CD4-positive, alpha-beta T cell treated with Interleukin-17A for 1 hour (primary cell): ENCODE measurements around the gene ITGB3BP.
"Not testable (repeated sequence)": the region's sequence is repeated elsewhere in the genome, so short reads cannot be mapped to it uniquely, and the experiment has no call there.

Experiments
- DNase-seq: peaks from one replicate; pipeline ENCODE4 v3.0.0-alpha.2; 2020

The ITGB3BP gene

GRCh38 chr1:63501256-63501655 lies 21.8 kb downstream of the ITGB3BP start:
- DNase-seq = no peak

DNA sequence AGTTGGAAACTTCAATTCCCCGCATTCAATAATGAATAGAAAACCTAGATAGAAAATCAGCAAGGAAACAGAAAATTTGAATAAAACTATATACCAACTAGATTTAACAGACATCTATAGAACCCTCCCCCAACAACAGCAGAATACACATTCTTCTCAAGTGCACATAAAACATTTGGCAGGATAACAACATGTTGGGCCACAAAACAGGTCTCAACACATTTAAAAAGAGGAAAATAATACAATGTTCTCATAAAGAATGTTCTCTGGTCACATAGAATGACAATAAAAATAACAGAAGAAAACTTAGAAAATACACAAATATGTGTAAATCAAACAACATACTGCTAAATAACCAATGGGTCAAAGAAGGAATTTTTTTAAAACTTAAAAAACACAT lies 24.9 kb downstream of the ITGB3BP start:
- no peak for DNase-seq

DNA sequence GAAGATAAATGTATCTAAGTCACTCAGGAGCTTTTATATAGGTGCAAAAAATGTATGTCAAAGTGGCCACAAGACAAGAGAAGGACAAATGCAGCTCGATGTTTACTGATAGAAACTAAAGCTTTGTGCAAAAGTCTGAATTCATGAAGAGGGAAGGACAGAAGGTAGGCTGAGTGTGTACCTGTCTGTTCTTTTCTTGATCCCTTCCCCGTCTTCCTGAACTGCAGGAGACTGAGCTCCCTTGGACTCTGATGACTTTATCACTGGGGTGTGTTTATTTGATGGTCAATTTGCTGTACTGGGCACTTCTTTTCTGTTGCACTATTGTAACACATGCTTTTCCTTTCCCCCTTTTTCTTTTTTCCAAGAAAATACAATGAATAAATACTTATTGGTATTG lies 25.4 kb downstream of the ITGB3BP start:
- DNase-seq = no peak

GRCh38 chr1:63487336-63488065 lies 35.5 kb downstream of the ITGB3BP start:
- DNase-seq = no peak

DNA sequence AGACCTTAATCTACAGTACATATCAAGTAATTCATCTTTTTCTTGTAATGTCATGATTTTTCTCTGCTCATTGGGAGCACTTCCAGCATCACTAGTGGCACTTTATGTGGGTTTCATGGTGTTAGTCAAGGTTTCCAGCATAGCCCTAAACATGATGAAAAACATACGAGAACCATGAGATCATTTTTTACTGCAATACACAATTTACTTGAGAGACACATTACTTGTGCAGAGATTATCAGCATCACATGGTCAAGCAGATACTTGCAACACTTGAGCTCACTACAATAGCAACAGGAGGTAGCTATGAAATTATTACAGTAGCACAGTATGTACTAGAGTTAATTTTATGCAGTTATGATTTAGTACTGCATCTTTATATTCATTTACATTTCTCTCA lies 36.4 kb downstream of the ITGB3BP start:
- no peak for DNase-seq

DNA sequence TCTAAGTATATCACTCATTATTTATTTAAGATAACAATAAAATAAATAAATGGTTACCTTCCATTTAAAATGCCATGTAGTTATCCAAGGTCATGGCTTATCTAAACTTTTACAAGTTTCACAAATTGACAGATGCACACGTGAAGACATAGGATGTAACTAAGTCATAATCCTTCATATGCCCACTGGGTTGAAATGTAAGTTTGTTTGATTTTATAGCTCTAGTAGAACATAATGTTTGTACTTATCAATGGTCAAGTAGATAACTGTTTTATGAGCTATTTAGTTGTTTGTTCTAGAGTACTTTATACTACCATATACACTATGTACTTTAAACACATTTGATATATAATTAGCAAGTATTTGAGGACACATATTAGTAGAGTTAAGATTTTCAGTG lies 43.0 kb downstream of the ITGB3BP start:
- DNase-seq = no peak

DNA sequence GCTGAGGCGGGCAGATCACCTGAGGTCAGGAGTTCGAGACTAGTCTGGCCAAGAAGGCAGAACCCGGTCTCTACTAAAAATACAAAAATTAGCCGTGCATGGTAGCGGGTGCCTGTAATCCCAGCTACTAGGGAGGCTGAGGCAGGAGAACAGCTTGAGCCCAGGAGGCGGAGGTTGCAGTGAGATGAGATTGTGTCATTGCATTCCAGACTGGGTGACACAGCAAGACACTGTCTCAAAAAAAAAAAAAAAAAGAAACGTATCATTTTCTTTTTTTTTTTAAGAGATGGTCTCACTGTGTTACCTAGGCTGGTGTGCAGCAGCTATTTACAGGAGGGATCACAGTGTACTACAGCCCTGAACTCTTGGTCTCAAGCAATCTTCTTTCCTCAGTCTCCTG lies 47.3 kb downstream of the ITGB3BP start:
- no peak for DNase-seq

DNA sequence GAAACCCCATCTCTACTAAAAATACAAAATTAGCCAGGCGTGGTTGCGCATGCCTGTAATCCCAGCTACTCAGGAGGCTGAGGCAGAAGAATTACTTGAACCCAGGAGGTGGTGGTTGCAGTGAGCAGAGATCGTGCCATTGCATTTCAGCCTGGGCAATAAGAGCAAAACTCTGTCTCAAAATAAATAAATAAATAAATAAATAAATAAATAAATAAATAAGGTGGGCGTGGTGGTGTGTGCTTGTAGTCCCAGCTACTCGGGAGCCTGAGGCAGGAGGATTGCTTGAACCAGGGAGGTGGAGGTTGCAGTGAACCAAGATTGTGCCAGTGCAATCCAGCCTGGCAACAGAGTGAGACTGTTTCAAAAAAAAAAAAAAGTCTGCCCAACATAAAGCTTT lies 54.3 kb downstream of the ITGB3BP start:
- not testable (repeated sequence) for DNase-seq

DNA sequence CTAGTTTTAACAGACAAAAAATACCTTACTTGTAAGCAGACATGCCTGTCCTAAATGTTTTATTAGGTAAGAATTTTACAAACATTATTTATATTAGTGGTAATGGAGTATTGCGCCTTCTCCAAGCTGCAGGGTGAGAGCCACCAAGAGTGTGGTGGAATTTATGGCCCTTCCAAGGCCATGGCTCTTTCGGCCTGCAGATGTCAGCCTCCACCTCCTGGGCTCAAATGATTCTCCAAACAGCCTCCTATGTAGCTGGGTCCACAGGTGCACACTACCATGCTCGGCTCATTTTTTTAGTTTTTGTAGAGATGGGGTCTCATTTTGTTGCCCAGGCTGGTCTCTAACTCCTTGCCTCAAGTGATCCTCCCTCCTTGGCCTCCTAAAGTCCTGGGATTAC lies 56.3 kb downstream of the ITGB3BP start:
- no peak for DNase-seq

DNA sequence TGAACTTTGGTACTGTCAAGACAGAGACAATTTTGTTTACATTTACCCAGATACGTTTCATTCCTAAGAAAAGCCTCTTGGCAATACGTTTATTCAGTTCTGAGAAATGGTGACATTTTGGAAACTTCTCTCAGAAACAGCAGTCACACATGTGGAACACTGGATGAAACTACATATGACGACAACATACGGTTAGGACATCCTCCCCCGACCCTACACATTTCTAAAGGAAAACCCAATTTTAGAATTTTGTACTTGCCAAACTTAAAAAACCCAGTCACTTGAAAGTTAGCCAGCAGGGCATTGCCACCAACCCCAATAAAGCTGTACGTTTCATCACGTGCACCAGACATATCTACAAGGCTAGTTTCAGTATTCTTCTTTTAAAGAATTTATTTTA lies 56.8 kb downstream of the ITGB3BP start:
- DNase-seq = no peak

- DNase-seq = no peak
Measured at GRCh38 chr1:63463248-63463647, 59.8 kb downstream of the ITGB3BP start.

DNA sequence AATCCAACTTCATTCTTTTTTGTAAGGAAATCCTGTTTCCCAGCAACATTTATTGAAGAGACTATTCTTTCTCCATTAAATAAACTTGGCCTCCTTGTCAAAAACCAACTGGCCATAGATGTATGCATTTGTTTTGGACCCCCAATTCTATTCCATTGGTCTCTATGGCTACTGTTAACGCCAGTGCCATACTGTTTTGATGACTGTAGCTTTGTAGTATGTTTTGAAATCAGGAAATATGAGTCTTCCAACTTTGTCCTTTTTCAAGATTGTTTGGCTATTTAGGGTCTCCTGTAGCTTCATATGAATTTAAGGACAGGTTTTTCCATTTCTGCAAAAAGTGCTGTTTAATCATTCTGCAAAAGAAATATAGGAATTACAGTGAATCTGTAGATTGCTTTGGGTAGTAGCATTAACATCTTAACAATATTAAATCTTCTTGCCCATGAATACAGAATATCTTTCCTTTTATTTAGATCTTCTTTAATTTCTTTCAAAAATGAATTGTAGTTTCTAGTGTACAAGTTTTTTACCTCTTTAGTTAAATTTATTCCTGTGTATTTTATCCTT lies 61.3 kb downstream of the ITGB3BP start:
- no peak for DNase-seq

- no peak for DNase-seq
Measured at GRCh38 chr1:63458750-63459149, 64.3 kb downstream of the ITGB3BP start.

- DNase-seq = no peak
Measured at GRCh38 chr1:63454269-63454668, 68.8 kb downstream of the ITGB3BP start.

DNA sequence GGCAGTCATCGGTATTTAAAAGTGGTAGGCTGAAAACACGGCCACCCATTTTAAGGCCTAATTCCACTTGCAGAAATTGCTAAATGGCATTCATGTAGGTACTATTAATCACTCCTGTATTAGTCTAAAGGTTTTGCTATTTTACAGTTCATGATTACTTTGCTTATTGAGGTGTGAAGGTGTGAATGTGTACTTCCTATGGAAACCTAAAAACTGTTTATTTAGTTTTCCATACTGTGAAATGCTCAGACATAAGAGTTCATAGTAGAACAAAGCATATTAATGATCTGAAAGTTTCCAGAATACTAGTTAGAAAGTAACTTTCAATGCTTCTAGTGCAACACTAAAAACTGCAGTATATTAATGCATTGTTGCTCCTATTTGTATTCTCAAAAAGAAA lies 69.8 kb downstream of the ITGB3BP start:
- no peak for DNase-seq

DNA sequence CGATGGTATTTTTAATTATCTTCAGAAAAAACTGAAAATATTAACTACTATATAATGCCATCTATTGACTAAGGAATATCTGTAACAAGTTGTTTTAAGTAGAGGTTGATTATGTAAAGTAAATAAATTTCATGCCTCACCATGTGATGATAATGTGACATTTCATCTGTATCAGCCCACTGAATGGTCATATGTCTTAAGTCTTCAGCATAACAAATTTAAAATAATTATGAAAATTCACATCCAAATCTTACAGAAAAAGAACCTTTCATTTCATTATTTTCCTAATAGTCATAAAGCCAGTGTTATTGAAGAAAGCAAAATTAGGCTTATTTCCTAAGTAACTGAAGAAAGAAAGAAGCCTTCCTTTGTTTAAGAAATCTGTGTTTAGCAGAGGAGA lies 72.6 kb downstream of the ITGB3BP start:
- no peak for DNase-seq

GRCh38 chr1:63448731-63449246 lies 74.2 kb downstream of the ITGB3BP start:
- no peak for DNase-seq

DNA sequence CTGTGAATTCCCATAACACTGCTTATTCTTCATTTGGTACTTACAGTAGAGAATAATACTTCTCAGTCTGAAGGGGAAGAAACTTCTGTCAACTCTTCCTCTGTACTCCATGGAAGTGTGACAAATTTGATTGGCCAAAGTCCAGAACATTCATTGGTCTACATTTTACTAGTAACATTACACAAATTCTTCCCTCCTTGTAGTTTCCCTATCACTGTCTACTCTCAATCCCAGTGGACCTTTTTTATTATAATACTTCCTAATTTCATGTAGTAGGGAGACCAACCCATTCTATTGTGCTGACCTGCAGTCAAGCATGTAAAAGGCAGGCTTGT lies 80.9 kb downstream of the ITGB3BP start:
- DNase-seq = no peak

- DNase-seq = no peak
Measured at GRCh38 chr1:63435161-63435560, 87.9 kb downstream of the ITGB3BP start.

DNA sequence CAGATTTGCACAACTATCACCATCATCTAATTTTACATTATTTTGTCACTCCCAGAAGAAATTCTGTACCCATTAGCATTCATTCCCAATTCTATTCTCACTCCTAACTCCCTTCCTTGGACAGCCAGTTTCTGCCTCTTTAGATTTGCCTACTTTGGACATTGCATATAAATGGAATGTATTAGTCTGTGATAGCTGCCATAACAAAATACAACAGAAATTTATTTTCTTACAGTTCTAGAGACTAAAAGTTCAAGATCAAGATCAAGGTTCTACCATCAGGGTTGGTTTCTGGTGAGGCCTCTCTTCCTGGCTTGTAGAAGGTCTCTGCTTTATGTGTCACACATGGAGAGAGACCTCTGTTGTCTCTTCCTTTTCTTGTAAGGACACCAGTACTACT lies 93.7 kb downstream of the ITGB3BP start:
- DNase-seq = no peak

DNA sequence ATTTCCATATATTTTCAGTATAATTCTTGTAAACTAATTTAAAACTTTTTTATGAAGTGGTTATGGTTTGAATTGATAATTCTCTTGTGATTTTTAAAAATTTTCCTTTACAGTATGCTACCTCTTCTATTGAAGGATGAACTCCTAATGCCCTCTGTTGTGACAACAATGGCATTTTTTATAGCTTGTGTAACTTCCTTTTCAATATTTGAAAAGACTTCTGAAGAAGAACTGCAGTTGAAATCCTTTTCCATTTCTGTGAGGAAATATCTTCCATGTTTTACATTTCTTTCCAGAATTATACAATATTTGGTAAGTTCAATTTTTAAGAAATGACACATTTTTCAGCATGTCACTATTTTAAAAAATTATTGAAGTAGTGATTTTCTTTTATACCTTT lies 94.2 kb downstream of the ITGB3BP start:
- no peak for DNase-seq

GRCh38 chr1:63423649-63424048 lies 99.4 kb downstream of the ITGB3BP start:
- DNase-seq = no peak

GRCh38 chr1:63420746-63421145 lies 102.3 kb downstream of the ITGB3BP start:
- not testable (repeated sequence) for DNase-seq

DNA sequence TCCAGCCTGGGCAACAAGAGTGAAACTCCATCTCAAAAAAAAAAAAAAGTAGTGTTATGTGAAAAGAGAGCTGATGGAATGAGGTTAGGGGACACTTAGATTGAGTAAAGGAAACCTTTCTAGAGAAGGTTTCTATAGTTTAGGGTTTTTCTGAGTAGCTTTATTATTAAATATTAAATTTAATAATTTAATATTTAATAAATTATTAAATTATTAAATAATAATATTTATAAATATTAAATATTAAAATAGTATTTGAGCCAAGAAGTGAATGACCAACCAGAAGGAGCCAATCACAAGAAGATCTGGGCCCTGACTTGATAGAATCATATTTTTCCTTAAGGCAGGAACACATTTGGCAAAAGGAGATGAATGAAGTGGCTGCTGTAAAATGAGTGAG lies 104.9 kb downstream of the ITGB3BP start:
- no peak for DNase-seq
